ENCODE data around the gene CD320.
"Not testable (repeated sequence)": the region's sequence is repeated elsewhere in the genome, so short reads cannot be mapped to it uniquely, and the experiment has no call there.

The CD320 gene

GRCh38 chr19:8332976-8333766 is 25.0 kb upstream of the CD320 start:
- no peak for DNase-seq

GRCh38 chr19:8331263-8331845 is 23.2 kb upstream of the CD320 start:
- DNase-seq, result no peak

- DNase-seq, result no peak
These were observed 21.8 kb upstream of the CD320 start for GRCh38 chr19:8329996-8330395.

GRCh38 chr19:8325454-8325853 is 17.3 kb upstream of the CD320 start:
- no peak for DNase-seq

- DNase-seq, result no peak
These were observed 16.3 kb upstream of the CD320 start for GRCh38 chr19:8324186-8325050.

GRCh38 chr19:8323781-8324185 is 15.6 kb upstream of the CD320 start:
- no peak for DNase-seq

GRCh38 chr19:8322638-8322997 is 14.5 kb upstream of the CD320 start:
- no peak for DNase-seq

- DNase-seq, result no peak
These were observed 14.0 kb upstream of the CD320 start for GRCh38 chr19:8321986-8322637.

- DNase-seq, result peak; percentile 98
These were observed 13.2 kb upstream of the CD320 start, which contains the start of the genes NDUFA7 and RPS28 for GRCh38 chr19:8321067-8321985. TSS of gene NDUFA7 (minus strand) at chr19:8321375. CDS start at chr19:8321358, 17 bp downstream. TSS of gene RPS28 (plus strand) at chr19:8321496. CDS start at chr19:8321531, 35 bp downstream.

GRCh38 chr19:8320564-8321066 is 12.5 kb upstream of the CD320 start:
- DNase-seq, result no peak

- DNase-seq, result no peak
These were observed 11.8 kb upstream of the CD320 start for GRCh38 chr19:8319807-8320520.

- not testable (repeated sequence) for DNase-seq
These were observed 10.7 kb upstream of the CD320 start for GRCh38 chr19:8318835-8319234.

GRCh38 chr19:8316351-8317125 is 8.4 kb upstream of the CD320 start:
- DNase-seq, result no peak

GRCh38 chr19:8314981-8315640 is 7.0 kb upstream of the CD320 start:
- not testable (repeated sequence) for DNase-seq

GRCh38 chr19:8311461-8312260 is 3.5 kb upstream of the CD320 start:
- no peak for DNase-seq

- DNase-seq, result no peak
These were observed 2.3 kb upstream of the CD320 start for GRCh38 chr19:8310342-8311055.

- no peak for DNase-seq
These were observed 733 bp upstream of the CD320 start for GRCh38 chr19:8308891-8309291.

GRCh38 chr19:8307400-8307964 is 676 bp downstream of the CD320 start:
- DNase-seq, result no peak

All from activated CD4-positive, alpha-beta T cell treated with anti-CD3 and anti-CD28 coated beads, Interleukin-2, amount 50 U/mL, for 1 hour (primary cell).